ENCODE measurements around the gene NFIA. TPM values are rescaled to one million over a fixed set of nuclear protein-coding genes. Genes with fewer than 3 reads are reported as not detected.

NFIA gene
- total and polyA plus RNA-seq, 7 donors: 4.0 to 42.7 (median 30.6) TPM

GRCh38 chr1:61375082-61375880 is 292.9 kb downstream of the NFIA start:
- peaks cover 28% of the 10 kb centered on the region for H3K4me1 ChIP-seq
- ATAC-seq: peak in 2 of 4 donors; percentile 33 to 43
- intact Hi-C loops (cut with DNase I): no loop called here

GRCh38 chr1:61376151-61376550 is 293.8 kb downstream of the NFIA start:
- no peaks in the 10 kb centered on the region for H3K9me3 ChIP-seq
- no peak for DNase-seq
- no peaks in the 10 kb centered on the region for H3K27me3 ChIP-seq (ENCODE audit: insufficient read depth in 3 of 3, low read length in 2 of 3)
- H3K4me1 ChIP-seq: peaks cover 34% of the 10 kb centered on the region
- no peak for ATAC-seq
- H3K27ac ChIP-seq: no peak overlapping the region
- H3K4me3 ChIP-seq: no peak overlapping the region
- H3K36me3 ChIP-seq (ENCODE audit: insufficient read depth in 1 of 2, low read depth in 1 of 2): no peaks in the 10 kb centered on the region
- TF ChIP-seq CTCF (IDR thresholded peaks at IDR 0.05): no peak
- WGBS, 3 donors: 96 to 100% (median 98%) methylated on average over 2 of the region's 2 CpGs
- intact Hi-C loops (cut with DNase I): no loop called here

More at GRCh38 chr1:61375082-61375880, 292.9 kb downstream of the NFIA start:
- no peak for TF ChIP-seq CTCF (IDR thresholded peaks at IDR 0.05)
- DNase-seq: no peak
- Histone ChIP-seq H3K4me3 (no peak overlapping the region), H3K9me3 (no peaks in the 10 kb centered on the region), H3K27me3 (ENCODE audit: insufficient read depth in 3 of 3, low read length in 2 of 3) (no peaks in the 10 kb centered on the region), H3K27ac (no peak overlapping the region), H3K36me3 (ENCODE audit: insufficient read depth in 1 of 2, low read depth in 1 of 2) (no peaks in the 10 kb centered on the region)
- WGBS, 3 donors: 91 to 98% (median 92%) methylated on average over 3 of the region's 3 CpGs

- Histone ChIP-seq H3K36me3 (ENCODE audit: insufficient read depth in 1 of 2, low read depth in 1 of 2) (no peaks in the 10 kb centered on the region), H3K27me3 (ENCODE audit: insufficient read depth in 3 of 3, low read length in 2 of 3) (no peaks in the 10 kb centered on the region), H3K4me3 (no peak overlapping the region), H3K4me1 (peaks cover 43% of the 10 kb centered on the region), H3K9me3 (no peaks in the 10 kb centered on the region), H3K27ac (peak overlapping the region; percentile 74)
- 41 to 67% (median 47%) methylated on average over 7 of the region's 7 CpGs for WGBS, 3 donors
- DNase-seq: no peak
- intact Hi-C loops (cut with DNase I): no loop called here
- ATAC-seq: peak in 1 of 4 donors; percentile 19
- TF ChIP-seq CTCF (IDR thresholded peaks at IDR 0.05): no peak
Measured at GRCh38 chr1:61377242-61377958, 295.0 kb downstream of the NFIA start.

- no peak for TF ChIP-seq CTCF (IDR thresholded peaks at IDR 0.05)
- DNase-seq: no peak
- Histone ChIP-seq H3K4me3 (no peak overlapping the region), H3K36me3 (ENCODE audit: insufficient read depth in 1 of 2, low read depth in 1 of 2) (peaks cover 6 to 9% of the 10 kb centered on the region in 2 donors), H3K27me3 (ENCODE audit: insufficient read depth in 3 of 3, low read length in 2 of 3) (no peaks in the 10 kb centered on the region), H3K4me1 (peaks cover 43% of the 10 kb centered on the region), H3K9me3 (no peaks in the 10 kb centered on the region), H3K27ac (peak overlapping the region; percentile 74)
- intact Hi-C loops (cut with DNase I): no loop called here
- ATAC-seq: peak in 1 of 4 donors; percentile 2
- WGBS, 3 donors: 43 to 50% (median 46%) methylated on average over 4 of the region's 4 CpGs
Measured at GRCh38 chr1:61378494-61379180, 296.3 kb downstream of the NFIA start.

Data from psoas muscle (tissue), 8 donors.